Measurements from ENCODE around the gene FBXO11. TPM values are rescaled to one million over a fixed set of nuclear protein-coding genes. Genes with fewer than 3 reads are reported as not detected.

FBXO11 gene
- total RNA-seq, 6 experiments from 2014 or later, result 42.3 to 51.5 (median 47.3) TPM

GRCh38 chr2:47801118-47801517 lies 105.2 kb downstream of the FBXO11 start:
- no peaks in the 10 kb centered on the region for H3K4me1 Mint-ChIP-seq (ENCODE audit: low read depth)
- no peak overlapping the region for H3K4me3 Mint-ChIP-seq
- DNase-seq, result no peak
- H3K27me3 Mint-ChIP-seq (ENCODE audit: insufficient read depth), result 0 out of 2 replicates have a peak, but pooled peaks cover 5% of the 10 kb centered on the region
- H3K27ac Mint-ChIP-seq, result no peak overlapping the region
- H3K9me3 Mint-ChIP-seq, result peaks cover 8% of the 10 kb centered on the region
- TF ChIP-seq CTCF (IDR thresholded peaks at IDR 0.05), result no peak
- H3K36me3 Mint-ChIP-seq (ENCODE audit: low read depth), result peaks cover 61% of the 10 kb centered on the region

- H3K9me3 Mint-ChIP-seq, result peaks cover 8% of the 10 kb centered on the region
- H3K4me1 Mint-ChIP-seq (ENCODE audit: low read depth), result no peaks in the 10 kb centered on the region
- no peak overlapping the region for H3K4me3 Mint-ChIP-seq
- no peak for DNase-seq
- TF ChIP-seq CTCF (IDR thresholded peaks at IDR 0.05), result no peak
- H3K36me3 Mint-ChIP-seq (ENCODE audit: low read depth), result peaks cover 58% of the 10 kb centered on the region
- H3K27me3 Mint-ChIP-seq (ENCODE audit: insufficient read depth), result 0 out of 2 replicates have a peak, but pooled peaks cover 5% of the 10 kb centered on the region
- H3K27ac Mint-ChIP-seq, result no peak overlapping the region
These were observed 107.2 kb downstream of the FBXO11 start for GRCh38 chr2:47799031-47799609.

GRCh38 chr2:47798631-47799030 lies 107.7 kb downstream of the FBXO11 start:
- Mint-ChIP-seq H3K36me3 (ENCODE audit: low read depth) (peaks cover 53% of the 10 kb centered on the region), H3K4me3 (no peak overlapping the region), H3K4me1 (ENCODE audit: low read depth) (no peaks in the 10 kb centered on the region), H3K9me3 (peaks cover 8% of the 10 kb centered on the region), H3K27me3 (ENCODE audit: insufficient read depth) (0 out of 2 replicates have a peak, but pooled peaks cover 4% of the 10 kb centered on the region), H3K27ac (no peak overlapping the region)
- TF ChIP-seq CTCF (IDR thresholded peaks at IDR 0.05), result no peak
- DNase-seq, result no peak

GRCh38 chr2:47796090-47796697 lies 110.1 kb downstream of the FBXO11 start:
- Mint-ChIP-seq H3K4me1 (ENCODE audit: low read depth) (no peaks in the 10 kb centered on the region), H3K36me3 (ENCODE audit: low read depth) (peaks cover 43% of the 10 kb centered on the region), H3K4me3 (no peak overlapping the region; the same call in 1 of the 2 replicates), H3K27me3 (ENCODE audit: insufficient read depth) (no peaks in the 10 kb centered on the region), H3K27ac (no peak overlapping the region), H3K9me3 (no peaks in the 10 kb centered on the region)
- no peak for DNase-seq
- no peak for TF ChIP-seq CTCF (IDR thresholded peaks at IDR 0.05)

- Mint-ChIP-seq H3K27ac (no peak overlapping the region), H3K4me3 (peak overlapping the region; percentile 12), H3K4me1 (ENCODE audit: low read depth) (peaks cover 14% of the 10 kb centered on the region), H3K9me3 (no peaks in the 10 kb centered on the region), H3K27me3 (ENCODE audit: insufficient read depth) (no peaks in the 10 kb centered on the region; the same call in none of the 2 replicates), H3K36me3 (ENCODE audit: low read depth) (peaks cover 17% of the 10 kb centered on the region)
- TF ChIP-seq CTCF (IDR thresholded peaks at IDR 0.05), result no peak
- DNase-seq, result no peak
These were observed 120.3 kb downstream of the FBXO11 start for GRCh38 chr2:47785986-47786385.
